Tibial artery (tissue), 4 donors: Measurements from ENCODE around the gene TPM4.

ENCODE experiments used
- DNase-seq, 2 donors: peaks; one replicate each; pipeline ENCODE4 v3.0.0-alpha.2; 2019
- H3K27ac ChIP-seq, 2 donors: fragments of 200-600 bp; sonication (generic) in 1 of 2; 1 replicate in 1 of 2; 2 replicates in 1 of 2; pipeline ENCODE4 v1.5.1; 2018 to 2019; ENCODE audit warnings: mild to moderate bottlenecking in 1 of 2
- H3K27me3 ChIP-seq, 2 donors: fragments of 200-600 bp; sonication (generic) in 1 of 2; one replicate each; pipeline versions ENCODE4 v1.5.1 to v1.6.0; 2016 to 2019
- H3K36me3 ChIP-seq, 3 donors: fragments of 200-600 bp; sonication (generic) in 2 of 3; one replicate each; pipeline ENCODE4 v1.5.1; 2016 to 2019; ENCODE audit warnings: mild to moderate bottlenecking in 2 of 3
- H3K4me1 ChIP-seq, 4 donors: fragments of 200-600 bp; sonication (generic) in 2 of 4; 1 replicate in 3 of 4; 2 replicates in 1 of 4; pipeline ENCODE4 v1.5.1; 2016 to 2019
- H3K4me3 ChIP-seq, 2 donors: fragments of 200-600 bp; sonication (generic) in 1 of 2; 1 replicate in 1 of 2; 2 replicates in 1 of 2; pipeline ENCODE4 v1.5.1; 2018 to 2019; ENCODE audit warnings: mild to moderate bottlenecking in 2 of 2
- H3K9me3 ChIP-seq, 3 donors: fragments of 200-600 bp; sonication (generic) in 1 of 3; one replicate each; pipeline ENCODE4 v1.5.1; 2016 to 2019
- CTCF ChIP-seq, 2 experiments: fragments of 200-600 bp in 1 of 2; fragments of 450-650 bp in 1 of 2; IDR thresholded peaks; one replicate each; pipeline ENCODE4 v1.5.1; 2017 to 2019; ENCODE audit warnings: antibody characterized with exemption in 2 of 2, mild to moderate bottlenecking in 1 of 2, moderate library complexity in 1 of 2
- intact Hi-C: fragments of 100-400 bp; cut with DNase I; formaldehyde crosslinking; loops from one replicate; pipeline ENCODE4 v1.15.0; 2023; ENCODE audit warnings: low total_unique reads

The TPM4 gene

GRCh38 chr19:16041991-16042386 is 34.3 kb upstream of the TPM4 start:
- no peak for DNase-seq
- no peak overlapping the region for H3K27ac ChIP-seq
- H3K9me3 ChIP-seq, result no peaks in the 10 kb centered on the region
- no peaks in the 10 kb centered on the region for H3K27me3 ChIP-seq
- H3K4me1 ChIP-seq, result peaks cover 0 to 15% (median 5%) of the 10 kb centered on the region in 4 donors
- TF ChIP-seq CTCF (IDR thresholded peaks at IDR 0.05), result no peak
- no peaks in the 10 kb centered on the region for H3K36me3 ChIP-seq
- intact Hi-C loops, result loop anchor here (1.0 to 5.0 kb wide), 2 partner anchors 70 to 140 kb away; partner anchors contain the start of gene RAB8A
- H3K4me3 ChIP-seq, result no peak overlapping the region

GRCh38 chr19:16042533-16043085 is 33.7 kb upstream of the TPM4 start:
- intact Hi-C loops, result loop anchor here (5.0 kb wide), 1 partner anchor 70 kb away; the partner anchor contains the start of gene RAB8A
- no peak for DNase-seq
- H3K27me3 ChIP-seq, result no peaks in the 10 kb centered on the region
- H3K36me3 ChIP-seq, result no peaks in the 10 kb centered on the region
- H3K4me1 ChIP-seq, result peaks cover 0 to 15% (median 5%) of the 10 kb centered on the region in 4 donors
- no peak overlapping the region for H3K4me3 ChIP-seq
- no peak for TF ChIP-seq CTCF (IDR thresholded peaks at IDR 0.05)
- no peak overlapping the region for H3K27ac ChIP-seq
- H3K9me3 ChIP-seq, result no peaks in the 10 kb centered on the region

GRCh38 chr19:16043156-16043757 is 33.0 kb upstream of the TPM4 start:
- Histone ChIP-seq H3K4me3 (no peak overlapping the region), H3K27me3 (no peaks in the 10 kb centered on the region), H3K27ac (no peak overlapping the region), H3K4me1 (peaks cover 0 to 15% (median 5%) of the 10 kb centered on the region in 4 donors), H3K9me3 (no peaks in the 10 kb centered on the region), H3K36me3 (no peaks in the 10 kb centered on the region)
- no peak for DNase-seq
- no peak for TF ChIP-seq CTCF (IDR thresholded peaks at IDR 0.05)
- intact Hi-C loops, result loop anchor here (5.0 kb wide), 1 partner anchor 69 kb away; the partner anchor contains the start of gene RAB8A

GRCh38 chr19:16044746-16045145 is 31.5 kb upstream of the TPM4 start:
- intact Hi-C loops, result loop anchor here (5.0 kb wide), 1 partner anchor 68 kb away; the partner anchor contains the start of gene RAB8A
- Histone ChIP-seq H3K4me1 (peaks cover 0 to 15% (median 5%) of the 10 kb centered on the region in 4 donors), H3K36me3 (no peaks in the 10 kb centered on the region), H3K27me3 (no peaks in the 10 kb centered on the region), H3K4me3 (no peak overlapping the region), H3K9me3 (no peaks in the 10 kb centered on the region), H3K27ac (no peak overlapping the region)
- no peak for DNase-seq
- no peak for TF ChIP-seq CTCF (IDR thresholded peaks at IDR 0.05)

- DNase-seq, result no peak
- no peak for TF ChIP-seq CTCF (IDR thresholded peaks at IDR 0.05)
- peaks cover 0 to 15% (median 5%) of the 10 kb centered on the region in 4 donors for H3K4me1 ChIP-seq
- intact Hi-C loops, result no loop called here
- no peak overlapping the region for H3K4me3 ChIP-seq
- no peaks in the 10 kb centered on the region for H3K9me3 ChIP-seq
- no peaks in the 10 kb centered on the region for H3K36me3 ChIP-seq
- no peak overlapping the region for H3K27ac ChIP-seq
- no peaks in the 10 kb centered on the region for H3K27me3 ChIP-seq
Observed at GRCh38 chr19:16045171-16045570, 31.1 kb upstream of the TPM4 start.
